HG03575 (cell line): Measurements from ENCODE around the gene GABBR2.
"Not testable (repeated sequence)": the region's sequence is repeated elsewhere in the genome, so short reads cannot be mapped to it uniquely, and the experiment has no call there.

ENCODE experiments used
- ATAC-seq: cut with Tn5 transposase; IDR thresholded peaks from one replicate; pipeline ENCODE4 v1.9.1; 2021; ENCODE audit not compliant: unreplicated experiment, insufficient number of reproducible peaks, low FRiP score; ENCODE audit errors: extremely low read depth

The GABBR2 gene

GRCh38 chr9:98533132-98533531, 175.6 kb downstream of the GABBR2 start:
- no peak for ATAC-seq

- no peak for ATAC-seq
Observed at GRCh38 chr9:98532574-98532973, 176.2 kb downstream of the GABBR2 start.

- ATAC-seq: no peak
Observed at GRCh38 chr9:98532147-98532546, 176.6 kb downstream of the GABBR2 start.

- ATAC-seq: no peak
Observed at GRCh38 chr9:98530806-98531386, 177.8 kb downstream of the GABBR2 start.

GRCh38 chr9:98530275-98530674, 178.5 kb downstream of the GABBR2 start:
- ATAC-seq: no peak

- no peak for ATAC-seq
Observed at GRCh38 chr9:98529841-98530240, 178.9 kb downstream of the GABBR2 start.

GRCh38 chr9:98523231-98523901, 185.4 kb downstream of the GABBR2 start:
- no peak for ATAC-seq

- no peak for ATAC-seq
Observed at GRCh38 chr9:98522487-98522886, 186.2 kb downstream of the GABBR2 start.

- ATAC-seq: no peak
Observed at GRCh38 chr9:98521141-98521540, 187.6 kb downstream of the GABBR2 start.

GRCh38 chr9:98520221-98520960, 188.3 kb downstream of the GABBR2 start:
- no peak for ATAC-seq

GRCh38 chr9:98519641-98520040, 189.1 kb downstream of the GABBR2 start:
- ATAC-seq: no peak

GRCh38 chr9:98518556-98518955, 190.2 kb downstream of the GABBR2 start:
- ATAC-seq: no peak

GRCh38 chr9:98517761-98518160, 191.0 kb downstream of the GABBR2 start:
- ATAC-seq: no peak

- no peak for ATAC-seq
Observed at GRCh38 chr9:98516897-98517503, 191.7 kb downstream of the GABBR2 start.

- no peak for ATAC-seq
Observed at GRCh38 chr9:98516205-98516896, 192.4 kb downstream of the GABBR2 start.

GRCh38 chr9:98515506-98516204, 193.1 kb downstream of the GABBR2 start:
- ATAC-seq: no peak

- no peak for ATAC-seq
Observed at GRCh38 chr9:98514841-98515240, 193.9 kb downstream of the GABBR2 start.

- not testable (repeated sequence) for ATAC-seq
Observed at GRCh38 chr9:98508217-98508919, 200.4 kb downstream of the GABBR2 start.
